HG03095 (cell line): Measurements from ENCODE around the gene RRP1B.
"Not testable (repeated sequence)": the region's sequence is repeated elsewhere in the genome, so short reads cannot be mapped to it uniquely, and the experiment has no call there.

ENCODE experiments used
- ATAC-seq: cut with Tn5 transposase; IDR thresholded peaks from one replicate; pipeline ENCODE4 v1.9.1; 2021; ENCODE audit warnings: moderate library complexity; ENCODE audit not compliant: unreplicated experiment

RRP1B gene

GRCh38 chr21:43640400-43640799 lies 19.0 kb upstream of the RRP1B start:
- ATAC-seq: no peak

GRCh38 chr21:43643193-43643592 lies 16.2 kb upstream of the RRP1B start:
- ATAC-seq: no peak

- no peak for ATAC-seq
Observed at GRCh38 chr21:43644071-43644470, 15.3 kb upstream of the RRP1B start.

GRCh38 chr21:43644609-43645008 lies 14.8 kb upstream of the RRP1B start:
- no peak for ATAC-seq

- no peak for ATAC-seq
Observed at GRCh38 chr21:43645136-43645891, 14.0 kb upstream of the RRP1B start.

- no peak for ATAC-seq
Observed at GRCh38 chr21:43645976-43646375, 13.4 kb upstream of the RRP1B start.

DNA sequence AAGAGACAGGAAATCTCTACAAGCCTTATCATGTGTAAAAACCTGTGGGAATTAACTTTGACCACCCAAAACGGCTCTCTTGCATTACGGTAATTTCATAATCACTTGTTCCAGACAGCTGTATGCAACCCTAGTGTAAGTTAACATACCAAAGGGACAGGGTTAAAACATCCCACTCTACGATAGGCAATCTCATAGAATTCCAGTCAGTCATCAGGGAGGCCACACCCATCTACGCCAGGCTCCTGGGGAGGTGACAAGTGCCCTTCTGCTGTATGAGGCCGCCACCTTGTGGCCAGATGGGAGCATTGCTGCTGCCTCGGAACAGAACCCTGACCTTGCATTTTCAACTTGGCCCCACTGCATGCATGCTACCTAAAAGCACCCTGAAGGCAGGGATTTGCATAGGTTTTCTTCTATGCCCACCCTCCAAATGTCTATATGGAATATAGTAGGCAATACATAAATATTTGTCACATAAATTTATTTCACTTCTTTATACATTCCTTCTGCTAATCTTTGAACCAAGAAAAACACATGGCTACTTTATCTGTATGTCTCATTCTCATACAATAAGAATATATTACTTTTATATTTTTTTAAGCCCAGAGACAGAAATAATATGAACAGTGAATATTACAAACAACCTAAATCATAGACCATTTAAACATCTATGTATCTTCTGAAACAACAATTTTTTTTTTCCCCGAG lies 12.7 kb upstream of the RRP1B start:
- peak; percentile 80 for ATAC-seq

DNA sequence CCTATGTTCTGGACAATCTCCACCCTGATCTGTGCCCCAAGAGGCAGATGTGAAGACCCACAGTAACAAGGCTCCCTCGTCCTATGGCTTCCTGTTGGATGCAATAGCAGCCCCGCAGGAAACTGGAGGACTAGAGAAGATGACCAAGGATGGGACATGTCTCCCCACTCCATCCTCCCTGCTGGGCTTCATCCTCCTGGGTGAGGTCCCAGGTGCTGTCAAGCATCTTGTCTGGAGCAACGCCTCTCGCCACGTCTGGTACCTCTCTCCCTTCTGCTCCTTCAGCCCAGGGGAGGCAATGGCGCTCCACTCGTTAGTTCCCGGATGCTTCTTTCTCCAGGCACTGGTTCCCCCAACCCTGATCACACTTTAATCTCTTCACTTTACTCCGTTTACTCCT lies 11.2 kb upstream of the RRP1B start:
- no peak for ATAC-seq

- not testable (repeated sequence) for ATAC-seq
Observed at GRCh38 chr21:43651926-43652325, 7.4 kb upstream of the RRP1B start.

DNA sequence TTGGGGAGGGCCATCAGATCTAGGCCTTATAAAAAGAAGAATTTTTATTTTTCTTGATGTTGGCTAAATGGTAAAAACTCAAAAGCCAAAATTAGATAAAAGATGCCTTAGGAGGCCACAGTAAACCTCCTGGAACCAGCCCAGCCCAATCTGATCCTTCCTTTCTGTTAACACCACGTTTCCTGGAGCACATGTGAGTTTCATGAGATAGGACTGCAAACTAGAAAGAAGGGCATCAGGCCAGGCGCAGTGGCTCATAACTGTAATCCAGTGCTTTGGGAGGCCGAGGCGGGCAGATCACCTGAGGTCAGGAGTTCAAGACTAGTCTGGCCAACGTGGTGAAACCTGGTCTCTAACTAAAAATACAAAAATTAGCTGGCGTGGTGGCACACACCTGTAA lies 6.7 kb upstream of the RRP1B start:
- ATAC-seq: no peak

DNA sequence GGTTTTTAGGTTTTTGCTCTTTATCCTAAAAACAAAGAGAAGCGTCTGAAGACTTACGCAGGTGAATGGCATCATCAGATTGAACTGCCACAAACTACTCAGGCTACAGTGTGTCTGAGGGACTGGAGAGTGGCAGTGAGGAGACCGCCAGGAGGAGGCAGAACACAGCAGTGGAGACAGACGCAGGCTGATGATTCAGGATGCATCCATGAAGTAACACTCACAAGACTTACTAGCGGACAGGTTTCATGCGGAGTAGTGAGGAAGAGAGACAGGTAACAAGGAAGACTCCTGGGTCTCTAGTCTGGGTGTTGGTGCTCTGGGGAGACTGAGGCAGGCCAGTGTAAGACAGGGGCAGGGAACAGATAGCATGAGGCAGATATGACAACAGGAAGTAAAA lies 5.7 kb upstream of the RRP1B start:
- ATAC-seq: no peak

- ATAC-seq: no peak
Observed at GRCh38 chr21:43654806-43655489, 4.4 kb upstream of the RRP1B start.

DNA sequence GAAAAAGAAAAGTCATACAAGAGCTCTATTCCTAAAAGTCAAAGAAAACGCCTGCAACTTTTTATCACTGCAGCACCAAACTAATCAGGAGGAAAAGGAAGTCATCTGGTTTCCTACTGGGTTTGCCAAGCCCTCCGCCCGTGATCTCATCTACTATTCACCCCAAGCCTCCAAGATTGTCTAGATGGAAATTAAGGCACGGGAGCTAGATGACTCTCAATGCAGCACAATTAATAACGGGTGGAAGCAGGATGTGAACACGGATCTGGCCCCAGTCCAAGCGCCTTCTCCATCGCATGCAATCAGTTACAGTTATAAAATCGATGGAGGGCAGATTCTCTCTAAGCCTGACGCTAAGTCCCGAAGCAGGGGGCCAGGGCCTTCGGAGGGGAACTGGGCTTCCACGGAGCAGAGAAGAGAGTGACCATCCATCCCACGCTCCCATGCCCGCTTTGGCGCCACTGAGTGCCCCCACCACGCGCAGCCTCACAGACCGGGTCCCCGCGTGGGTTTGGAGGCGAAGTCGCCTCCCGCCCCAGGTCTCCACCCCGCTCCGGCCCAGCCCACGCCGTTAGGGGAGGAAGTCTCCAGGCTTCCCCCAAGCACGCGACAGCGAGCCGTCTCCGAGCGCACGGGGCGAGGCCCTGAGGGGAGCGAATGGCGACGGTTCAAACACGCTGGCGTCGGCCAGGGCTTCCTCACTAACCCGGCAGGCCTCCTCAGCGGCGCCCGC lies 1.8 kb upstream of the RRP1B start:
- ATAC-seq: no peak

- ATAC-seq: no peak
Observed at GRCh38 chr21:43658088-43658741, 1.1 kb upstream of the RRP1B start.

DNA sequence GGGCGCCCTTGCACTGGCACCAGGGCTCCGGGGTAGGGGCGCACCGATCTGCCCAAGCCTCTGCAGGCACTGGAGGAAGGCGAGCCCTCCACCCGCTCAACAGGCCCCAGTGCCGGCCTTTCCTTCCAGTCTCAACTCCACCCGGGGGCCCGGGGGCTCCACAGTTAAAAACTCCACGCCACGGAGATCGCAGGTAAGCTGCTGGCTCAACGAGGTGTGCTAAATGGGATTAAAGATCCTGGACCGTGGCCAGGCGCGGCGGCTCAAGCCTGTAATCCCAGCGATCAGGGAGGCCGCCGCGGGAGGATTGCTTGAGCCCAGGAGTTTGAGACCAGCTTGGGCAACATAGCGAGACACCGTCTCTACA lies 608 bp upstream of the RRP1B start:
- no peak for ATAC-seq

GRCh38 chr21:43662286-43662685 lies 2.9 kb downstream of the RRP1B start:
- no peak for ATAC-seq

- ATAC-seq: no peak
Observed at GRCh38 chr21:43663033-43663432, 3.7 kb downstream of the RRP1B start.

DNA sequence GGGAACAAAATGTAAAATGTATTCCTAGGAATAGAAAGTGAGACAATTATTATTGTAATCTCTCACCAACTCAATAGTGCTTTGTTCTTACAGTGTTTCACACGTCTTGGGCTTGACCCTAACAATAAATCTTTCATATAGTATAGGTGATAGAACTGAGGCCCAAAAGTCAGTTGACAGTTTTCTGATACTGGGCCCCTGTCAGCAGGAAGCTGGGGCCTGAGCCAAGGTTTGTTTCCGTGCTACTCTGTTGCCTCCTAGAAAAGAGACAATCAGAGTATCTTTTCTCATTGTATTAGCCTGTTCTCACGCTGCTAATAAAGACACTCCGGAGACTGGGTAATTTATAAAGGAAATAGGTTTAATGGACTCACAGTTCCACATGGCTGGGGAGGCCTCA lies 5.0 kb downstream of the RRP1B start:
- ATAC-seq: no peak

GRCh38 chr21:43665879-43666278 lies 6.5 kb downstream of the RRP1B start:
- ATAC-seq: no peak

DNA sequence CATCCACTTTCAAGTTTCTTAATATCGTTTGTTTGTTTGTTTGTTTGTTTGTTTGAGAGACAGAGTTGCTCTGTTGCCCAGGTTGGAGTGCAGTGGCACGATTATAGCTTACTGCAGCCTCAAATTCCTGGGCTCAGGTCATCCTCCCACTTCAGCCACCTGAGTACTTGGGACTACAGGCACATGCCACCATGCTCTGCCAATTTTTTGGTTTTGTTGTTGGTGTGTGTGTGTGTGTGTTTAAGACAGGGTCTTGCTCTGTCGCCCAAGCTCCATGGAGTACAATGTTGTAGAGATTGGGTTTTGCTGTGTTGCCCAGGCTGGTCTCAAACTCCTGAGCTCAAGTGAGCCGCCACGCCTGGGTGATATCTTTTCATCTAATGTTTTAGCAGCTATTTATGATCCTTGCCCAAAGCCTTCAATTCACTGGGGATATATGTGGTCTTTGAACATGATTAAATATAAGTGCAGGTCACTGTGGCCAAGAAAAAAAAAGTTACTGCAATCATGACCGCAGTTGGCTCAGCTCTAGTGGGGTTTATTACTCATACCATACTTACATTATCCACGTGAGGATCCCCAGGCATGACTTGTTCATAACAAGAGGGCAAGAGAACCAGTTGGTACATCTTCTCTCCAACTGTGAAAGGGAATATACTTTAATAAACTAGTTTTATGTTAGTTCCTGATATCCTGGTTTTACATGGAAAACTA lies 8.0 kb downstream of the RRP1B start:
- ATAC-seq: no peak
